K562 (cell line): ENCODE results near the gene RABGAP1L. TPM values are rescaled to one million over a fixed set of nuclear protein-coding genes. Genes with fewer than 3 reads are reported as not detected.

ENCODE experiments used
- ATAC-seq: fragments of 200-7000 bp; cut with Tn5 transposase; 3 replicates; pipeline ENCODE4 v1.9.1; 2020; ENCODE audit warnings: moderate library complexity
- BruUV-seq: library from RNA; stranded (reverse); fragments of 400-500 nt; replicated peaks from 2 replicates; lab custom pipeline; 2021; lab: Mats Ljungman, UMichigan
- CTCF ChIA-PET: fragments of 300-600 bp; formaldehyde crosslinking; extraction: SDS; loops from one replicate; lab custom pipeline; 2021; ENCODE audit warnings: low intra/inter-chr PET ratio; lab: Yijun Ruan, JAX
- POLR2A ChIA-PET: fragments of 300-600, 350-650 bp; sonication (Branson Sonifier 250); formaldehyde crosslinking; extraction: SDS; loops from one replicate; lab custom pipeline; 2021; ENCODE audit warnings: antibody characterized with exemption, inconsistent platforms; lab: Yijun Ruan, JAX
- DNase-seq, 4 experiments: peaks; one replicate each; pipeline versions ENCODE4 v3.0.0 to v3.0.0-alpha.2; 2011 to 2018; ENCODE audit warnings: low spot score in 3 of 4, mixed read lengths in 3 of 4; ENCODE audit errors: extremely low read depth in 1 of 4
- FAIRE-seq: peaks from 2 replicates; lab custom pipeline; 2011; peaks lifted over from hg19 to GRCh38; lab: Jason Lieb, UNC
- H2AFZ ChIP-seq: 2 replicates; pipeline ENCODE4 v1.6.0; 2011; ENCODE audit warnings: low read depth, low read length, control low read depth, inconsistent platforms
- H3K27ac ChIP-seq: fragments of 200-600 bp; 3 replicates; pipeline ENCODE4 v1.8.0; 2011; ENCODE audit warnings: low read depth, mild to moderate bottlenecking, control low read depth, inconsistent platforms, low read length, moderate library complexity, mixed read lengths; ENCODE audit errors: extremely low read depth
- H3K27me3 ChIP-seq, 2 experiments: fragments of 300-600 bp in 1 of 2; 2 replicates in 1 of 2; 3 replicates in 1 of 2; pipeline versions ENCODE4 v1.6.0 to v1.8.0; 2011; ENCODE audit warnings: inconsistent platforms in 2 of 2, low read length in 2 of 2, mild to moderate bottlenecking in 1 of 2, mixed read lengths in 1 of 2, moderate library complexity in 1 of 2; ENCODE audit not compliant: control insufficient read depth in 2 of 2, insufficient read depth in 2 of 2
- H3K36me3 ChIP-seq: fragments of 300-600 bp; 3 replicates; pipeline ENCODE4 v1.8.0; 2011; ENCODE audit warnings: mild to moderate bottlenecking, low read length, inconsistent platforms; ENCODE audit not compliant: control insufficient read depth, insufficient read depth
- H3K4me1 ChIP-seq, 2 experiments: fragments of 200-600 bp in 1 of 2; replicated peaks in 1 of 2; 2 replicates in 1 of 2; 3 replicates in 1 of 2; pipeline versions ENCODE4 v1.5.1 to v1.8.0; 2011; ENCODE audit warnings: inconsistent platforms in 2 of 2, low read length in 2 of 2, mild to moderate bottlenecking in 1 of 2, mixed read lengths in 1 of 2, moderate library complexity in 1 of 2; ENCODE audit not compliant: control insufficient read depth in 2 of 2, insufficient read depth in 2 of 2
- H3K4me2 ChIP-seq: 2 replicates; pipeline ENCODE4 v1.6.1; 2011; ENCODE audit warnings: low read length, control low read depth, inconsistent platforms, mixed read lengths; ENCODE audit not compliant: insufficient read depth
- H3K4me3 ChIP-seq: fragments of 200-600 bp; sonication (generic), shearing (Covaris generic); 2 replicates; pipeline ENCODE4 v1.5.1; 2016; ENCODE audit warnings: control low read depth, inconsistent platforms
- H3K79me2 ChIP-seq: fragments of 200-600 bp; 3 replicates; pipeline ENCODE4 v1.8.0; 2011; ENCODE audit warnings: low read length, inconsistent platforms; ENCODE audit not compliant: control insufficient read depth, insufficient read depth
- H3K9ac ChIP-seq, 2 experiments: 2 replicates each; pipeline versions ENCODE4 v1.6.0 to v1.6.1; 2011; ENCODE audit warnings: low read depth in 2 of 2, low read length in 2 of 2, control low read depth in 1 of 2, inconsistent platforms in 1 of 2, mild to moderate bottlenecking in 1 of 2, mixed read lengths in 1 of 2; ENCODE audit not compliant: insufficient read depth in 1 of 2
- H3K9me1 ChIP-seq: one replicate; pipeline ENCODE4 v1.6.0; 2011; ENCODE audit warnings: inconsistent platforms, mild to moderate bottlenecking, low read length, moderate library complexity; ENCODE audit not compliant: control insufficient read depth, insufficient read depth
- H3K9me3 ChIP-seq: replicated peaks from 2 replicates; pipeline ENCODE4 v1.5.1; 2011; ENCODE audit warnings: low read depth, low read length, inconsistent platforms; ENCODE audit not compliant: control insufficient read depth, insufficient read depth
- H4K20me1 ChIP-seq: replicated peaks from 2 replicates; pipeline ENCODE4 v1.6.1; 2011; ENCODE audit warnings: low read length, inconsistent platforms, mixed read lengths; ENCODE audit not compliant: control insufficient read depth, insufficient read depth
- BRF1 ChIP-seq: IDR thresholded peaks from 3 replicates; pipeline ENCODE4 v1.6.1; 2011; ENCODE audit warnings: borderline replicate concordance, mild to moderate bottlenecking; ENCODE audit not compliant: insufficient read length; ENCODE audit errors: extremely low read depth
- NCOA2 ChIP-seq, 2 experiments: fragments of 450-650 bp; IDR thresholded peaks; 2 replicates each; pipeline ENCODE4 v1.6.1; 2018; ENCODE audit warnings: mild to moderate bottlenecking in 2 of 2, moderate library complexity in 1 of 2; ENCODE audit not compliant: partially characterized antibody in 2 of 2
- POLR2A ChIP-seq: fragments of 450-650 bp; conservative IDR thresholded peaks from 2 replicates; pipeline ENCODE4 v1.6.1; 2016
- PTTG1 ChIP-seq: fragments of 450-650 bp; IDR thresholded peaks from 2 replicates; pipeline ENCODE4 v1.6.1; 2016; ENCODE audit warnings: low read depth, mild to moderate bottlenecking, missing genetic modification characterization, missing compliant biosample characterization
- RBM25 ChIP-seq: fragments of 200-400 bp; formaldehyde crosslinking; IDR thresholded peaks from 2 replicates; pipeline ENCODE4 v1.6.1; 2018; ENCODE audit warnings: low read length, low read depth, moderate library complexity; ENCODE audit not compliant: severe bottlenecking
- SAFB ChIP-seq: fragments of 200-400 bp; formaldehyde crosslinking; IDR thresholded peaks from 2 replicates; pipeline ENCODE4 v1.6.1; 2017; ENCODE audit warnings: low read depth, low read length, borderline replicate concordance
- ZNF165 ChIP-seq: fragments of 250-450 bp; sonication (Bioruptor Pico); IDR thresholded peaks from 2 replicates; pipeline ENCODE4 v1.4.0; 2020; ENCODE audit warnings: borderline replicate concordance
- ZNF239 ChIP-seq: fragments of 250-450 bp; sonication (Bioruptor Pico); IDR thresholded peaks from 2 replicates; pipeline ENCODE4 v1.4.0; 2020; ENCODE audit warnings: mild to moderate bottlenecking
- ZNF324 ChIP-seq: fragments of 250-450 bp; sonication (Bioruptor Pico); IDR thresholded peaks from 2 replicates; pipeline ENCODE4 v1.4.0; 2020; ENCODE audit warnings: mild to moderate bottlenecking
- ZNF717 ChIP-seq: fragments of 250-450 bp; sonication (Bioruptor Pico); IDR thresholded peaks from 2 replicates; pipeline ENCODE4 v1.5.0; 2021
- WGBS: fragments of 100-300 bp; shearing (Covaris generic); methylation state at CpG from one replicate; pipeline ENCODE4 v1.1.6; 2016; ENCODE audit warnings: low coverage, mixed read lengths; ENCODE audit not compliant: insufficient coverage; ENCODE audit errors: missing lambda C conversion rate; 5-methylcytosine and 5-hydroxymethylcytosine counted together
- in situ Hi-C: fragments of 300-500 bp; cut with MboI; formaldehyde crosslinking; loops from 4 replicates; pipeline ENCODE4 v1.15.0; 2018; ENCODE audit warnings: inconsistent platforms, mixed read lengths
- intact Hi-C: fragments of 100-400 bp; cut with micrococcal nuclease; formaldehyde crosslinking; loops from 2 replicates; pipeline ENCODE4 v1.14.2; 2022
- polyA plus RNA-seq, 8 experiments: library from polyadenylated mRNA; depleted of rRNA in 4 of 8; stranded (reverse) in 5 of 8; unstranded in 3 of 8; fragments of >200 nt; fragmentation: Nextera tagmentation in 2 of 8; fragmentation: Illumina TruSeq in 1 of 8; extraction: Ambion mirVana in 2 of 8; extraction: Trizol in 1 of 8; gene quantifications; 2 replicates each; pipeline versions ENCODE4 v1.2.1 to v1.2.3, GENCODE V29; 2011 to 2014; ENCODE audit warnings: inconsistent platforms in 1 of 8, missing spikeins in 1 of 8
- total RNA-seq, 7 experiments: library from RNA; depleted of rRNA in 6 of 7; stranded (reverse); fragments of >200 nt in 6 of 7; fragmentation: Illumina TruSeq in 2 of 7; extraction: Trizol in 2 of 7; gene quantifications; 2 replicates each; pipeline versions ENCODE4 v1.2.1 to v1.2.3, GENCODE V29; 2011 to 2021; ENCODE audit warnings: low replicate concordance in 1 of 7
- TF ChIP-seq, protein P1 (sequence below): sonication (generic); formaldehyde crosslinking; IDR thresholded peaks from 2 replicates; pipeline ENCODE4 v1.8.0; 2022; ENCODE audit warnings: mild to moderate bottlenecking, missing genetic modification reagents

RABGAP1L gene
- total and polyA plus RNA-seq, 9 of the 15 experiments (the other 6 are each of a cell fraction or from before 2014, with no cell fraction given) = 16.5 to 44.9 (median 26.7) TPM

DNA sequence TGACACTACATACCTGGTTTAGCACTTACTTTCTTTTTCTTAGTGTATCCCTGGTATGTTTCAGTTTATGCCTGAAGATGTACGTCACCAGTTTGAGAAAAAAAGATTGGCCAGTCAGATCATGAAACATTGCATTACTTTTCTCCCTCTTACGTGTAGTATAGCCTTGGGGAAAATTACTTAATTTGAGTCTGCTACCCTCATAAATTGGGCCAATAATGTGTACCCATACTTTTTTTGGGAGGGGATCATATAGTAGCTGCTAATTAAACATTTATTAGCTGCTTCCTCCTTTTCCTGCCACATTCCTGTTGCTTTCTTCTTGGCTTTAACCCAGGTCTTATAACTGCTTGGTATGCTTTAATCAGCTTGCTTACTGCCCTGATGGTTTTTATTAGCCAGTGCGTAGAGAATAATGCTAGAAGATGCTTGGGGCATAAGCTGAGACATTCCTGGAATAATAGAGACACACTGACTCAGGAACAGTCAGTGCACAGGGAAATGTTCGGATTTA, 32.1 kb downstream of the RABGAP1L start:
- Histone ChIP-seq H3K4me1 (peaks cover 3 to 6% of the 10 kb centered on the region in 2 experiments; a peak in 2 of 5 replicates), H3K79me2 (peaks cover 49% of the 10 kb centered on the region), H3K27ac (no peak overlapping the region), H3K27me3 (no peaks in the 10 kb centered on the region), H3K4me2 (no peak overlapping the region), H3K9me3 (no peaks in the 10 kb centered on the region; the same call in 1 of the 2 replicates), H3K9me1 (no peaks in the 10 kb centered on the region), H3K9ac (no peak overlapping the region), H3K4me3 (no peak overlapping the region), H4K20me1 (no peaks in the 10 kb centered on the region), H2AFZ (no peak overlapping the region), H3K36me3 (no peaks in the 10 kb centered on the region)
- TF ChIP-seq PTTG1 (tag) (no peak), ZNF324 (CRISPR knock-in tag) (no peak), ZNF717 (CRISPR knock-in tag) (no peak), SAFB (no peak), NCOA2 (IDR thresholded peaks at IDR 0.05; ENCODE audit: partially characterized antibody in 2 of 2) (peak in 1 of 2 experiments; percentile 31), ZNF165 (CRISPR knock-in tag) (no peak), RBM25 (peak; percentile 72), POLR2A (no peak), ZNF239 (CRISPR knock-in tag) (no peak), BRF1 (no peak)
- TF ChIP-seq, protein P1, sequence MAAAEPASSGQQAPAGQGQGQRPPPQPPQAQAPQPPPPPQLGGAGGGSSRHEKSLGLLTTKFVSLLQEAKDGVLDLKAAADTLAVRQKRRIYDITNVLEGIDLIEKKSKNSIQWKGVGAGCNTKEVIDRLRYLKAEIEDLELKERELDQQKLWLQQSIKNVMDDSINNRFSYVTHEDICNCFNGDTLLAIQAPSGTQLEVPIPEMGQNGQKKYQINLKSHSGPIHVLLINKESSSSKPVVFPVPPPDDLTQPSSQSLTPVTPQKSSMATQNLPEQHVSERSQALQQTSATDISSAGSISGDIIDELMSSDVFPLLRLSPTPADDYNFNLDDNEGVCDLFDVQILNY = no peak
- FAIRE-seq (peak; percentile 52), DNase-seq (no peak), ATAC-seq (no peak)
- ChIA-PET POLR2A (interaction anchor here (1.2 to 3.4 kb wide), 6 partner anchors 8 to 30 kb away, joined by 4 to 10 read pairs (median 8); no protein-coding TSS in a partner anchor), CTCF (no interaction called here)
- in situ Hi-C loops (no loop called here), intact Hi-C loops (no loop called here)
- 79% methylated on average over 4 of the region's 4 CpGs for WGBS
- BruUV-seq = no TSS peak
